GM12878 (cell line): ENCODE results near the gene PRSS1. TPM values are rescaled to one million over a fixed set of nuclear protein-coding genes. Genes with fewer than 3 reads are reported as not detected.

Experiments used
- ATAC-seq: fragments of 200-7000 bp; cut with Tn5 transposase; 3 replicates; pipeline ENCODE4 v1.9.1; 2020; ENCODE audit warnings: mild to moderate bottlenecking, moderate library complexity
- BruUV-seq: library from RNA; stranded (reverse); fragments of 400-500 nt; replicated peaks from 2 replicates; lab custom pipeline; 2021; lab: Mats Ljungman, UMichigan
- CTCF ChIA-PET: fragments of 300-600 bp; sonication (Branson Sonifier 250); formaldehyde crosslinking; extraction: SDS; loops from one replicate; lab custom pipeline; 2021; ENCODE audit warnings: inconsistent platforms; lab: Yijun Ruan, JAX
- POLR2A ChIA-PET: fragments of 350-600 bp; formaldehyde crosslinking; extraction: SDS; loops from one replicate; lab custom pipeline; 2021; ENCODE audit warnings: inconsistent platforms; lab: Charles Lee
- RAD21 ChIA-PET: fragments of 300-600 bp; sonication (Branson Sonifier 250); formaldehyde crosslinking; loops from one replicate; lab custom pipeline; 2023; ENCODE audit warnings: antibody characterized with exemption; ENCODE audit not compliant: unreplicated experiment; lab: Charles Lee
- SMC1A ChIA-PET: fragments of 300-600 bp; sonication (Branson Sonifier 250); formaldehyde crosslinking; loops from one replicate; lab custom pipeline; 2023; ENCODE audit not compliant: unreplicated experiment, uncharacterized antibody; lab: Charles Lee
- DNase-seq: peaks from one replicate; pipeline ENCODE4 v3.0.0-alpha.2; 2011; ENCODE audit warnings: low read depth, low spot score
- FAIRE-seq: peaks from 3 replicates; lab custom pipeline; 2011; peaks lifted over from hg19 to GRCh38; lab: Jason Lieb, UNC
- H2AFZ ChIP-seq: 2 replicates; pipeline ENCODE4 v1.6.0; 2011; ENCODE audit warnings: low read depth, low read length, control low read depth; ENCODE audit not compliant: control insufficient read depth
- H3K27ac ChIP-seq: 2 replicates; pipeline ENCODE4 v1.5.1; 2011; ENCODE audit warnings: control low read depth; ENCODE audit not compliant: control insufficient read depth, insufficient read depth
- H3K27me3 ChIP-seq, 2 experiments: replicated peaks in 1 of 2; 2 replicates each; pipeline versions ENCODE4 v1.6.0 to v1.6.1; 2011; ENCODE audit warnings: low read length in 1 of 2; ENCODE audit not compliant: control insufficient read depth in 2 of 2, insufficient read depth in 2 of 2
- H3K36me3 ChIP-seq, 2 experiments: 2 replicates each; pipeline ENCODE4 v1.5.1; 2011; ENCODE audit warnings: low read length in 1 of 2; ENCODE audit not compliant: control insufficient read depth in 2 of 2, insufficient read depth in 2 of 2
- H3K4me1 ChIP-seq: 2 replicates; pipeline ENCODE4 v1.6.1; 2011; ENCODE audit warnings: mild to moderate bottlenecking, low read length, moderate library complexity, mixed read lengths; ENCODE audit not compliant: control insufficient read depth, insufficient read depth
- H3K4me2 ChIP-seq: 2 replicates; pipeline ENCODE4 v1.6.0; 2011; ENCODE audit warnings: control low read depth; ENCODE audit not compliant: control insufficient read depth, insufficient read depth
- H3K4me3 ChIP-seq: fragments of 200-600 bp; sonication (generic); 2 replicates; pipeline ENCODE4 v1.5.1; 2016
- H3K79me2 ChIP-seq: 2 replicates; pipeline ENCODE4 v1.6.0; 2011; ENCODE audit warnings: low read length; ENCODE audit not compliant: control insufficient read depth, insufficient read depth
- H3K9ac ChIP-seq: 2 replicates; pipeline ENCODE4 v1.8.0; 2011; ENCODE audit warnings: low read length, control low read depth, mixed read lengths; ENCODE audit not compliant: control insufficient read depth, insufficient read depth
- H3K9me3 ChIP-seq: replicated peaks from 3 replicates; pipeline ENCODE4 v1.5.1; 2011; ENCODE audit warnings: mild to moderate bottlenecking, low read length; ENCODE audit not compliant: control insufficient read depth, insufficient read depth
- H4K20me1 ChIP-seq: 2 replicates; pipeline ENCODE4 v1.6.0; 2011; ENCODE audit not compliant: control insufficient read depth, insufficient read depth
- CEBPZ ChIP-seq: fragments of 150-350 bp; IDR thresholded peaks from 2 replicates; pipeline ENCODE4 v1.6.1; 2016; ENCODE audit warnings: low read depth, low read length
- MYB ChIP-seq: fragments of 150-350 bp; IDR thresholded peaks from 2 replicates; pipeline ENCODE4 v1.6.1; 2014; ENCODE audit warnings: mild to moderate bottlenecking, low read depth, low read length, borderline replicate concordance
- POLR2AphosphoS5 ChIP-seq: IDR thresholded peaks from 2 replicates; pipeline ENCODE4 v1.6.1; 2011; ENCODE audit warnings: mild to moderate bottlenecking, low read length, inconsistent platforms
- RB1 ChIP-seq: fragments of 450-650 bp; formaldehyde crosslinking; IDR thresholded peaks from 2 replicates; pipeline ENCODE4 v1.6.1; 2017; ENCODE audit warnings: mild to moderate bottlenecking, borderline replicate concordance
- RELA ChIP-seq: fragments of 450-650 bp; IDR thresholded peaks from 2 replicates; pipeline ENCODE4 v1.8.0; 2014; ENCODE audit warnings: borderline replicate concordance; ENCODE audit not compliant: partially characterized antibody
- RUNX3 ChIP-seq: IDR thresholded peaks from 2 replicates; pipeline ENCODE4 v1.6.1; 2012; ENCODE audit warnings: low read length, inconsistent platforms
- SMAD1 ChIP-seq: fragments of 450-650 bp; IDR thresholded peaks from 2 replicates; pipeline ENCODE4 v1.6.1; 2018; ENCODE audit warnings: mild to moderate bottlenecking, low read depth; ENCODE audit not compliant: partially characterized antibody
- SP1 ChIP-seq: IDR thresholded peaks from one replicate; pipeline ENCODE4 v1.6.1; 2011; ENCODE audit warnings: low read depth, low read length
- STAT1 ChIP-seq: fragments of 450-650 bp; conservative IDR thresholded peaks from 2 replicates; pipeline ENCODE4 v1.6.1; 2014; ENCODE audit warnings: antibody characterized with exemption, mild to moderate bottlenecking
- STAT3 ChIP-seq: IDR thresholded peaks from 2 replicates; pipeline ENCODE4 v1.6.1; 2011; ENCODE audit warnings: low read depth, low read length, improper control_type of control experiment
- TAF1 ChIP-seq: IDR thresholded peaks from 2 replicates; pipeline ENCODE4 v1.6.1; 2011; ENCODE audit warnings: mild to moderate bottlenecking, low read depth, low read length, borderline replicate concordance
- YBX1 ChIP-seq: fragments of 450-650 bp; IDR thresholded peaks from 2 replicates; pipeline ENCODE4 v1.6.1; 2016; ENCODE audit warnings: antibody characterized with exemption
- ZNF207 ChIP-seq: fragments of 450-650 bp; IDR thresholded peaks from 2 replicates; pipeline ENCODE4 v1.6.1; 2014; ENCODE audit warnings: antibody characterized with exemption, mild to moderate bottlenecking, borderline replicate concordance
- ZNF24 ChIP-seq: fragments of 450-650 bp; IDR thresholded peaks from 2 replicates; pipeline ENCODE4 v1.6.1; 2017; ENCODE audit warnings: antibody characterized with exemption, mild to moderate bottlenecking
- WGBS: methylation state at CpG from one replicate; pipeline ENCODE4 v1.1.6; 2016; ENCODE audit warnings: low lambda C conversion rate; ENCODE audit not compliant: insufficient replicate concordance, insufficient coverage; ENCODE audit errors: missing lambda C conversion rate; 5-methylcytosine and 5-hydroxymethylcytosine counted together
- in situ Hi-C: fragments of 300-500 bp; cut with MboI; formaldehyde crosslinking; loops from 9 replicates; pipeline ENCODE4 v1.14.3; 2018; ENCODE audit warnings: mixed read lengths
- intact Hi-C: fragments of 100-400 bp; cut with micrococcal nuclease; formaldehyde crosslinking; loops from one replicate; pipeline ENCODE4 v1.14.2; 2022; ENCODE audit not compliant: unreplicated experiment
- polyA plus RNA-seq, 11 experiments: library from polyadenylated mRNA; depleted of rRNA in 4 of 11; unstranded in 6 of 11; stranded (reverse) in 5 of 11; fragments of >200 nt; fragmentation: Nextera tagmentation in 4 of 11; fragmentation: Illumina TruSeq in 1 of 11; extraction: Ambion mirVana in 4 of 11; extraction: Trizol in 1 of 11; gene quantifications; 1 replicate in 1 of 11; 2 replicates in 10 of 11; pipeline versions ENCODE4 v1.2.1 to v1.2.3, GENCODE V29; 2011 to 2016; ENCODE audit warnings: inconsistent platforms in 2 of 11, missing spikeins in 2 of 11, low read depth in 1 of 11
- total RNA-seq, 4 experiments: library from RNA; depleted of rRNA in 3 of 4; stranded (reverse); fragments of >200 nt in 3 of 4; fragmentation: Illumina TruSeq in 1 of 4; extraction: Trizol in 1 of 4; gene quantifications; 2 replicates each; pipeline versions ENCODE4 v1.2.1 to v1.2.3, GENCODE V29; 2013 to 2021
- TF ChIP-seq, protein P1 (sequence below): fragments of 450-650 bp; IDR thresholded peaks from 2 replicates; pipeline ENCODE4 v1.6.1; 2017; ENCODE audit warnings: mild to moderate bottlenecking
- TF ChIP-seq, protein P2 (sequence below): fragments of 450-650 bp; IDR thresholded peaks from 2 replicates; pipeline ENCODE4 v1.6.1; 2017; ENCODE audit warnings: borderline replicate concordance
- TF ChIP-seq, protein P3 (sequence below): IDR thresholded peaks from 2 replicates; pipeline ENCODE4 v1.6.1; 2012; ENCODE audit warnings: low read depth, low read length, improper control_type of control experiment

Gene PRSS1
- total and polyA plus RNA-seq, 10 of the 15 experiments (the other 5 are each of a cell fraction or from before 2014, with no cell fraction given), result 11.9 TPM; not detected in 9

- TF ChIP-seq CEBPZ (no peak), STAT1 (no peak), YBX1 (no peak), RUNX3 (no peak)
- TF ChIP-seq, protein P1, sequence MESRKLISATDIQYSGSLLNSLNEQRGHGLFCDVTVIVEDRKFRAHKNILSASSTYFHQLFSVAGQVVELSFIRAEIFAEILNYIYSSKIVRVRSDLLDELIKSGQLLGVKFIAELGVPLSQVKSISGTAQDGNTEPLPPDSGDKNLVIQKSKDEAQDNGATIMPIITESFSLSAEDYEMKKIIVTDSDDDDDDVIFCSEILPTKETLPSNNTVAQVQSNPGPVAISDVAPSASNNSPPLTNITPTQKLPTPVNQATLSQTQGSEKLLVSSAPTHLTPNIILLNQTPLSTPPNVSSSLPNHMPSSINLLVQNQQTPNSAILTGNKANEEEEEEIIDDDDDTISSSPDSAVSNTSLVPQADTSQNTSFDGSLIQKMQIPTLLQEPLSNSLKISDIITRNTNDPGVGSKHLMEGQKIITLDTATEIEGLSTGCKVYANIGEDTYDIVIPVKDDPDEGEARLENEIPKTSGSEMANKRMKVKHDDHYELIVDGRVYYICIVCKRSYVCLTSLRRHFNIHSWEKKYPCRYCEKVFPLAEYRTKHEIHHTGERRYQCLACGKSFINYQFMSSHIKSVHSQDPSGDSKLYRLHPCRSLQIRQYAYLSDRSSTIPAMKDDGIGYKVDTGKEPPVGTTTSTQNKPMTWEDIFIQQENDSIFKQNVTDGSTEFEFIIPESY, result no peak
Observed at GRCh38 chr7:142717453-142717852, 31.8 kb upstream of the PRSS1 start (continued).

GRCh38 chr7:142718313-142718712 is 31.0 kb upstream of the PRSS1 start:
- no peak for DNase-seq
- no peak for FAIRE-seq
- ATAC-seq, result no peak
- H3K4me2 ChIP-seq, result no peak overlapping the region
- intact Hi-C loops (no loop called here), in situ Hi-C loops (no loop called here)
- H4K20me1 ChIP-seq, result no peaks in the 10 kb centered on the region
- ChIA-PET POLR2A (no interaction called here), CTCF (interaction anchor here (0.8 to 0.9 kb wide), 2 partner anchors 65 to 114 kb away, joined by 3 to 8 read pairs; no protein-coding TSS in a partner anchor), SMC1A (interaction anchor here (15.1 kb wide), 1 partner anchor 67 kb away, joined by 235 read pairs; no protein-coding TSS in a partner anchor), RAD21 (interaction anchor here (1.3 to 1.9 kb wide), 2 partner anchors 65 to 92 kb away, joined by 6 read pairs; no protein-coding TSS in a partner anchor)
- H3K4me1 ChIP-seq, result no peaks in the 10 kb centered on the region
- no peak overlapping the region for H2AFZ ChIP-seq
- H3K27me3 ChIP-seq, result no peaks in the 10 kb centered on the region
- BruUV-seq, result no TSS peak
- no peak overlapping the region for H3K9ac ChIP-seq
- H3K36me3 ChIP-seq, result no peaks in the 10 kb centered on the region
- H3K9me3 ChIP-seq, result no peaks in the 10 kb centered on the region
- no peaks in the 10 kb centered on the region for H3K79me2 ChIP-seq
- no peak overlapping the region for H3K4me3 ChIP-seq
- H3K27ac ChIP-seq, result no peak overlapping the region
- WGBS, result 0% methylated on average over 1 of the region's 1 CpG
- no peak for TF ChIP-seq TAF1
- TF ChIP-seq, protein P2, sequence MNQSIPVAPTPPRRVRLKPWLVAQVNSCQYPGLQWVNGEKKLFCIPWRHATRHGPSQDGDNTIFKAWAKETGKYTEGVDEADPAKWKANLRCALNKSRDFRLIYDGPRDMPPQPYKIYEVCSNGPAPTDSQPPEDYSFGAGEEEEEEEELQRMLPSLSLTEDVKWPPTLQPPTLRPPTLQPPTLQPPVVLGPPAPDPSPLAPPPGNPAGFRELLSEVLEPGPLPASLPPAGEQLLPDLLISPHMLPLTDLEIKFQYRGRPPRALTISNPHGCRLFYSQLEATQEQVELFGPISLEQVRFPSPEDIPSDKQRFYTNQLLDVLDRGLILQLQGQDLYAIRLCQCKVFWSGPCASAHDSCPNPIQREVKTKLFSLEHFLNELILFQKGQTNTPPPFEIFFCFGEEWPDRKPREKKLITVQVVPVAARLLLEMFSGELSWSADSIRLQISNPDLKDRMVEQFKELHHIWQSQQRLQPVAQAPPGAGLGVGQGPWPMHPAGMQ, result no peak
- no peak for TF ChIP-seq ZNF24
- TF ChIP-seq RB1, result no peak
- no peak for TF ChIP-seq SMAD1
- no peak for TF ChIP-seq STAT1
- TF ChIP-seq STAT3, result no peak
- TF ChIP-seq, protein P3, sequence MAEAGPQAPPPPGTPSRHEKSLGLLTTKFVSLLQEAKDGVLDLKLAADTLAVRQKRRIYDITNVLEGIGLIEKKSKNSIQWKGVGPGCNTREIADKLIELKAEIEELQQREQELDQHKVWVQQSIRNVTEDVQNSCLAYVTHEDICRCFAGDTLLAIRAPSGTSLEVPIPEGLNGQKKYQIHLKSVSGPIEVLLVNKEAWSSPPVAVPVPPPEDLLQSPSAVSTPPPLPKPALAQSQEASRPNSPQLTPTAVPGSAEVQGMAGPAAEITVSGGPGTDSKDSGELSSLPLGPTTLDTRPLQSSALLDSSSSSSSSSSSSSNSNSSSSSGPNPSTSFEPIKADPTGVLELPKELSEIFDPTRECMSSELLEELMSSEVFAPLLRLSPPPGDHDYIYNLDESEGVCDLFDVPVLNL, result no peak
- TF ChIP-seq MYB, result no peak
- TF ChIP-seq POLR2AphosphoS5, result no peak
- TF ChIP-seq ZNF207, result no peak
- TF ChIP-seq RELA, result no peak
- no peak for TF ChIP-seq SP1
